HepG2 (cell line): ENCODE results near the gene KRT27. TPM values are rescaled to one million over a fixed set of nuclear protein-coding genes. Genes with fewer than 3 reads are reported as not detected.

ENCODE experiments used
- ATAC-seq: fragments of 200-7000 bp; cut with Tn5 transposase; 3 replicates; pipeline ENCODE4 v1.9.1; 2020; ENCODE audit warnings: mild to moderate bottlenecking, moderate library complexity
- BruUV-seq: library from RNA; stranded (reverse); fragments of 400-500 nt; replicated peaks from 2 replicates; lab custom pipeline; 2021; lab: Mats Ljungman, UMichigan
- CTCF ChIA-PET: fragments of 300-600 bp; formaldehyde crosslinking; extraction: SDS; loops from one replicate; lab custom pipeline; 2021; ENCODE audit warnings: low total read pairs, inconsistent platforms, low intra/inter-chr PET ratio; lab: Yijun Ruan, JAX
- POLR2A ChIA-PET: fragments of 350-600 bp; sonication (Branson Sonifier 250); formaldehyde crosslinking; loops from one replicate; lab custom pipeline; 2020; ENCODE audit warnings: antibody characterized with exemption, inconsistent platforms; lab: Yijun Ruan, JAX
- DNase-seq: peaks from one replicate; pipeline ENCODE4 v3.0.0-alpha.2; 2015; ENCODE audit warnings: low spot score
- FAIRE-seq: peaks from 3 replicates; lab custom pipeline; 2011; peaks lifted over from hg19 to GRCh38; lab: Jason Lieb, UNC
- H2AFZ ChIP-seq: one replicate; pipeline ENCODE4 v1.6.1; 2011; ENCODE audit warnings: low read length, inconsistent platforms
- H3K27ac ChIP-seq: fragments of 300-600 bp; 3 replicates; pipeline ENCODE4 v1.8.0; 2011; ENCODE audit warnings: mixed run types, mild to moderate bottlenecking, mixed read lengths, low read length, inconsistent platforms; ENCODE audit not compliant: insufficient read depth; ENCODE audit errors: extremely low read length
- H3K27me3 ChIP-seq, 2 experiments: fragments of 200-600 bp in 1 of 2; 2 replicates in 1 of 2; 3 replicates in 1 of 2; pipeline versions ENCODE4 v1.6.0 to v1.8.0; 2011; ENCODE audit warnings: low read length in 2 of 2, mild to moderate bottlenecking in 2 of 2, moderate library complexity in 2 of 2, inconsistent platforms in 1 of 2; ENCODE audit not compliant: insufficient read depth in 2 of 2, control insufficient read depth in 1 of 2
- H3K36me3 ChIP-seq, 2 experiments: fragments of 200-600 bp in 1 of 2; replicated peaks in 1 of 2; 2 replicates in 1 of 2; 3 replicates in 1 of 2; pipeline versions ENCODE4 v1.5.1 to v1.8.0; 2011; ENCODE audit warnings: low read length in 2 of 2, inconsistent platforms in 1 of 2; ENCODE audit not compliant: insufficient read depth in 2 of 2, control insufficient read depth in 1 of 2
- H3K4me1 ChIP-seq: 2 replicates; pipeline ENCODE4 v1.5.1; 2012; ENCODE audit warnings: low read length, inconsistent platforms; ENCODE audit not compliant: insufficient read depth
- H3K4me2 ChIP-seq: 2 replicates; pipeline ENCODE4 v1.6.0; 2011; ENCODE audit warnings: low read depth, low read length, inconsistent platforms
- H3K4me3 ChIP-seq, 3 experiments: fragments of 200-600 bp in 1 of 3; sonication (generic), shearing (Covaris generic) in 1 of 3; replicated peaks in 1 of 3; 2 replicates each; pipeline ENCODE4 v1.5.1; 2011 to 2016; ENCODE audit warnings: low read length in 3 of 3, inconsistent platforms in 2 of 3, low read depth in 2 of 3, mild to moderate bottlenecking in 2 of 3, control low read depth in 1 of 3, mixed read lengths in 1 of 3; ENCODE audit not compliant: insufficient read depth in 1 of 3
- H3K79me2 ChIP-seq: one replicate; pipeline ENCODE4 v1.6.1; 2011; ENCODE audit warnings: low read length, inconsistent platforms; ENCODE audit not compliant: insufficient read depth
- H3K9ac ChIP-seq: 2 replicates; pipeline ENCODE4 v1.6.0; 2011; ENCODE audit warnings: mild to moderate bottlenecking, low read depth, low read length, inconsistent platforms; ENCODE audit not compliant: insufficient read depth
- H3K9me3 ChIP-seq: 2 replicates; pipeline ENCODE4 v1.5.1; 2012; ENCODE audit warnings: mild to moderate bottlenecking, low read length
- H4K20me1 ChIP-seq: 2 replicates; pipeline ENCODE4 v1.6.0; 2011; ENCODE audit warnings: inconsistent platforms, mild to moderate bottlenecking, low read length, moderate library complexity; ENCODE audit not compliant: insufficient read depth
- CBX2 ChIP-seq, 2 experiments: fragments of 200-600 bp in 1 of 2; sonication (generic); formaldehyde crosslinking in 1 of 2; IDR thresholded peaks; 2 replicates each; pipeline versions ENCODE4 v1.7.0 to v1.8.1; 2018 to 2022; ENCODE audit warnings: low read depth in 2 of 2, low read length in 1 of 2, mild to moderate bottlenecking in 1 of 2, missing genetic modification reagents in 1 of 2
- EEA1 ChIP-seq: sonication (generic); formaldehyde crosslinking; IDR thresholded peaks from 2 replicates; pipeline ENCODE4 v1.5.1; 2020; ENCODE audit warnings: mild to moderate bottlenecking, missing genetic modification reagents, borderline replicate concordance
- HIVEP1 ChIP-seq: sonication (generic); formaldehyde crosslinking; IDR thresholded peaks from 2 replicates; pipeline ENCODE4 v1.4.0; 2020; ENCODE audit warnings: mild to moderate bottlenecking, missing genetic modification reagents
- KDM5B ChIP-seq: sonication (generic); formaldehyde crosslinking; IDR thresholded peaks from 2 replicates; pipeline ENCODE4 v1.4.0; 2020; ENCODE audit warnings: missing genetic modification reagents, mild to moderate bottlenecking, borderline replicate concordance
- SUZ12 ChIP-seq: fragments of 150-350 bp; IDR thresholded peaks from 2 replicates; pipeline ENCODE4 v1.6.1; 2014; ENCODE audit warnings: low read depth, low read length
- TCF12 ChIP-seq, 2 experiments: fragments of 450-650 bp in 1 of 2; sonication (generic) in 1 of 2; formaldehyde crosslinking in 1 of 2; IDR thresholded peaks; 2 replicates each; pipeline versions ENCODE4 v1.6.1 to v1.8.0; 2017 to 2022; ENCODE audit warnings: antibody characterized with exemption in 1 of 2, mild to moderate bottlenecking in 1 of 2, missing genetic modification reagents in 1 of 2, moderate library complexity in 1 of 2
- ZNF34 ChIP-seq: sonication (generic); formaldehyde crosslinking; IDR thresholded peaks from 2 replicates; pipeline ENCODE4 v1.4.0; 2020; ENCODE audit warnings: mild to moderate bottlenecking, missing genetic modification reagents, borderline replicate concordance
- ZNF44 ChIP-seq: sonication (generic); formaldehyde crosslinking; IDR thresholded peaks from 2 replicates; pipeline ENCODE4 v1.5.1; 2020; ENCODE audit warnings: mild to moderate bottlenecking, missing genetic modification reagents
- ZNF574 ChIP-seq: sonication (generic); formaldehyde crosslinking; IDR thresholded peaks from 2 replicates; pipeline ENCODE4 v1.4.0; 2020; ENCODE audit warnings: missing genetic modification reagents
- ZSCAN29 ChIP-seq: sonication (generic); formaldehyde crosslinking; conservative IDR thresholded peaks from 2 replicates; pipeline ENCODE4 v1.4.0; 2020; ENCODE audit warnings: mild to moderate bottlenecking, missing genetic modification reagents
- WGBS: methylation state at CpG from one replicate; pipeline ENCODE4 v1.1.6; 2017; ENCODE audit warnings: low lambda C conversion rate; 5-methylcytosine and 5-hydroxymethylcytosine counted together
- in situ Hi-C: cut with HindIII; loops from 2 replicates; pipeline ENCODE4 v1.10.0; 2017; ENCODE audit warnings: low pct_unique_long_range_greater_than_20kb; ENCODE audit not compliant: extremely low pct_ligation_motif_present
- intact Hi-C: fragments of 100-400 bp; cut with micrococcal nuclease; formaldehyde crosslinking; loops from one replicate; pipeline ENCODE4 v1.10.0; 2022; ENCODE audit not compliant: unreplicated experiment
- polyA plus RNA-seq, 8 experiments: library from polyadenylated mRNA; depleted of rRNA in 3 of 8; stranded (reverse) in 7 of 8; unstranded in 1 of 8; fragments of >200 nt; fragmentation: Illumina TruSeq in 4 of 8; extraction: Trizol in 4 of 8; gene quantifications; 2 replicates each; pipeline versions ENCODE4 v1.2.1 to v1.2.3, GENCODE V29; 2011 to 2016; ENCODE audit warnings: low read depth in 4 of 8, missing spikeins in 1 of 8, mixed read lengths in 1 of 8; ENCODE audit not compliant: insufficient read depth in 1 of 8
- total RNA-seq, 5 experiments: library from RNA; depleted of rRNA; stranded (reverse); fragments of >200 nt; fragmentation: Illumina TruSeq; extraction: Trizol; gene quantifications; 2 replicates each; pipeline ENCODE4 v1.2.3, GENCODE V29; 2016; ENCODE audit warnings: low read depth in 1 of 5
- TF ChIP-seq, protein P1 (sequence below): sonication (generic); formaldehyde crosslinking; conservative IDR thresholded peaks from 2 replicates; pipeline ENCODE4 v1.4.0; 2020; ENCODE audit warnings: mild to moderate bottlenecking, missing genetic modification reagents, moderate library complexity
- TF ChIP-seq, protein P2 (sequence below): sonication (generic); formaldehyde crosslinking; IDR thresholded peaks from 2 replicates; pipeline ENCODE4 v1.4.0; 2020; ENCODE audit warnings: missing genetic modification reagents, borderline replicate concordance

The KRT27 gene
- total and polyA plus RNA-seq, 2 of the 13 experiments (the other 11 are each of a cell fraction or from before 2014, with no cell fraction given), result not detected

GRCh38 chr17:40818733-40819527 is 36.6 kb upstream of the KRT27 start:
- peaks cover 4 to 7% of the 10 kb centered on the region in 2 experiments; a peak in 4 of 5 replicates for H3K36me3 ChIP-seq
- intact Hi-C loops (no loop called here), in situ Hi-C loops (no loop called here)
- ChIA-PET CTCF (no interaction called here), POLR2A (interaction anchor here (0.7 to 2.4 kb wide), 22 partner anchors 9 to 872 kb away, joined by 3 to 24 read pairs (median 4); partner anchors contain the start of genes EIF1, KRT19 and SMARCE1)
- peak overlapping the region; percentile 82 for H3K27ac ChIP-seq
- peak overlapping the region; percentile 74 to 93 (median 81) for H3K4me3 ChIP-seq
- no peaks in the 10 kb centered on the region for H3K9me3 ChIP-seq
- DNase-seq (peak; percentile 68), FAIRE-seq (no peak), ATAC-seq (peak; percentile 97)
- H3K4me2 ChIP-seq, result peak overlapping the region; percentile 83
- whole genome bisulfite sequencing, result 2% methylated on average over 30 of the region's 73 CpGs
- peak overlapping the region; percentile 64 for H2AFZ ChIP-seq
- H3K4me1 ChIP-seq, result peaks cover 33% of the 10 kb centered on the region
- BruUV-seq, result no TSS peak
- H3K9ac ChIP-seq, result peak overlapping the region; percentile 87
- no peaks in the 10 kb centered on the region; a peak in 1 of 5 replicates for H3K27me3 ChIP-seq
- H3K79me2 ChIP-seq, result peaks cover 20% of the 10 kb centered on the region
- no peaks in the 10 kb centered on the region for H4K20me1 ChIP-seq
- TF ChIP-seq KDM5B, result peak; percentile 46; the same call in 1 of the 2 replicates
- TF ChIP-seq ZNF574 (CRISPR knock-in tag), result peak; percentile 91
- TF ChIP-seq ZNF34 (CRISPR knock-in tag), result no peak
- TF ChIP-seq, protein P1, sequence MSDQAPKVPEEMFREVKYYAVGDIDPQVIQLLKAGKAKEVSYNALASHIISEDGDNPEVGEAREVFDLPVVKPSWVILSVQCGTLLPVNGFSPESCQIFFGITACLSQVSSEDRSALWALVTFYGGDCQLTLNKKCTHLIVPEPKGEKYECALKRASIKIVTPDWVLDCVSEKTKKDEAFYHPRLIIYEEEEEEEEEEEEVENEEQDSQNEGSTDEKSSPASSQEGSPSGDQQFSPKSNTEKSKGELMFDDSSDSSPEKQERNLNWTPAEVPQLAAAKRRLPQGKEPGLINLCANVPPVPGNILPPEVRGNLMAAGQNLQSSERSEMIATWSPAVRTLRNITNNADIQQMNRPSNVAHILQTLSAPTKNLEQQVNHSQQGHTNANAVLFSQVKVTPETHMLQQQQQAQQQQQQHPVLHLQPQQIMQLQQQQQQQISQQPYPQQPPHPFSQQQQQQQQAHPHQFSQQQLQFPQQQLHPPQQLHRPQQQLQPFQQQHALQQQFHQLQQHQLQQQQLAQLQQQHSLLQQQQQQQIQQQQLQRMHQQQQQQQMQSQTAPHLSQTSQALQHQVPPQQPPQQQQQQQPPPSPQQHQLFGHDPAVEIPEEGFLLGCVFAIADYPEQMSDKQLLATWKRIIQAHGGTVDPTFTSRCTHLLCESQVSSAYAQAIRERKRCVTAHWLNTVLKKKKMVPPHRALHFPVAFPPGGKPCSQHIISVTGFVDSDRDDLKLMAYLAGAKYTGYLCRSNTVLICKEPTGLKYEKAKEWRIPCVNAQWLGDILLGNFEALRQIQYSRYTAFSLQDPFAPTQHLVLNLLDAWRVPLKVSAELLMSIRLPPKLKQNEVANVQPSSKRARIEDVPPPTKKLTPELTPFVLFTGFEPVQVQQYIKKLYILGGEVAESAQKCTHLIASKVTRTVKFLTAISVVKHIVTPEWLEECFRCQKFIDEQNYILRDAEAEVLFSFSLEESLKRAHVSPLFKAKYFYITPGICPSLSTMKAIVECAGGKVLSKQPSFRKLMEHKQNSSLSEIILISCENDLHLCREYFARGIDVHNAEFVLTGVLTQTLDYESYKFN (CRISPR knock-in tag), result no peak
- no peak for TF ChIP-seq SUZ12
- TF ChIP-seq, protein P2, sequence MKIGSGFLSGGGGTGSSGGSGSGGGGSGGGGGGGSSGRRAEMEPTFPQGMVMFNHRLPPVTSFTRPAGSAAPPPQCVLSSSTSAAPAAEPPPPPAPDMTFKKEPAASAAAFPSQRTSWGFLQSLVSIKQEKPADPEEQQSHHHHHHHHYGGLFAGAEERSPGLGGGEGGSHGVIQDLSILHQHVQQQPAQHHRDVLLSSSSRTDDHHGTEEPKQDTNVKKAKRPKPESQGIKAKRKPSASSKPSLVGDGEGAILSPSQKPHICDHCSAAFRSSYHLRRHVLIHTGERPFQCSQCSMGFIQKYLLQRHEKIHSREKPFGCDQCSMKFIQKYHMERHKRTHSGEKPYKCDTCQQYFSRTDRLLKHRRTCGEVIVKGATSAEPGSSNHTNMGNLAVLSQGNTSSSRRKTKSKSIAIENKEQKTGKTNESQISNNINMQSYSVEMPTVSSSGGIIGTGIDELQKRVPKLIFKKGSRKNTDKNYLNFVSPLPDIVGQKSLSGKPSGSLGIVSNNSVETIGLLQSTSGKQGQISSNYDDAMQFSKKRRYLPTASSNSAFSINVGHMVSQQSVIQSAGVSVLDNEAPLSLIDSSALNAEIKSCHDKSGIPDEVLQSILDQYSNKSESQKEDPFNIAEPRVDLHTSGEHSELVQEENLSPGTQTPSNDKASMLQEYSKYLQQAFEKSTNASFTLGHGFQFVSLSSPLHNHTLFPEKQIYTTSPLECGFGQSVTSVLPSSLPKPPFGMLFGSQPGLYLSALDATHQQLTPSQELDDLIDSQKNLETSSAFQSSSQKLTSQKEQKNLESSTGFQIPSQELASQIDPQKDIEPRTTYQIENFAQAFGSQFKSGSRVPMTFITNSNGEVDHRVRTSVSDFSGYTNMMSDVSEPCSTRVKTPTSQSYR (CRISPR knock-in tag), result no peak
- TF ChIP-seq HIVEP1 (CRISPR knock-in tag), result no peak
- 0 out of 2 replicates have a peak, but pooled peaks have one; percentile 35 for TF ChIP-seq EEA1 (CRISPR knock-in tag)
- no peak for TF ChIP-seq TCF12 (IDR thresholded peaks at IDR 0.05)
- peak; percentile 45 for TF ChIP-seq TCF12 (CRISPR knock-in tag; IDR thresholded peaks at IDR 0.05)
- TF ChIP-seq ZNF44, result no peak
- no peak for TF ChIP-seq CBX2 (IDR thresholded peaks at IDR 0.05; ENCODE audit: low read depth, low read length)
- no peak for TF ChIP-seq CBX2 (CRISPR knock-in tag; IDR thresholded peaks at IDR 0.05; ENCODE audit: low read depth)
- no peak for TF ChIP-seq ZSCAN29 (CRISPR knock-in tag)
